C4-2B (cell line): ENCODE results near the gene DCHS1.

Experiments
- H3K27ac ChIP-seq: fragments of 450-650 bp; 2 replicates; pipeline ENCODE4 v1.5.1; 2017
- CTCF ChIP-seq: fragments of 450-650 bp; conservative IDR thresholded peaks from 2 replicates; pipeline ENCODE4 v1.5.1; 2017; ENCODE audit warnings: mild to moderate bottlenecking
- ZFX ChIP-seq: fragments of 450-650 bp; IDR thresholded peaks from 2 replicates; pipeline ENCODE4 v1.6.1; 2017

The DCHS1 gene

GRCh38 chr11:6599881-6600390 is 55.7 kb downstream of the DCHS1 start:
- H3K27ac ChIP-seq: no peak overlapping the region
- no peak for TF ChIP-seq CTCF
- TF ChIP-seq ZFX: no peak

GRCh38 chr11:6599449-6599848 is 56.2 kb downstream of the DCHS1 start:
- no peak for TF ChIP-seq ZFX
- TF ChIP-seq CTCF: no peak
- H3K27ac ChIP-seq: no peak overlapping the region

GRCh38 chr11:6598555-6598954 is 57.1 kb downstream of the DCHS1 start:
- no peak overlapping the region for H3K27ac ChIP-seq
- TF ChIP-seq ZFX: no peak
- no peak for TF ChIP-seq CTCF

- H3K27ac ChIP-seq: no peak overlapping the region
- no peak for TF ChIP-seq ZFX
- TF ChIP-seq CTCF: no peak
These were observed 59.3 kb downstream of the DCHS1 start for GRCh38 chr11:6596239-6596877.

- TF ChIP-seq ZFX: no peak
- no peak; the same call in 1 of the 2 replicates for TF ChIP-seq CTCF
- H3K27ac ChIP-seq: no peak overlapping the region
These were observed 61.4 kb downstream of the DCHS1 start for GRCh38 chr11:6594142-6594768.

GRCh38 chr11:6588018-6588417 is 67.6 kb downstream of the DCHS1 start:
- TF ChIP-seq CTCF (no peak), ZFX (no peak)

GRCh38 chr11:6587360-6587953 is 68.2 kb downstream of the DCHS1 start:
- peak overlapping the region; percentile 66 for H3K27ac ChIP-seq
- TF ChIP-seq CTCF (no peak), ZFX (no peak)

More at GRCh38 chr11:6588018-6588417, 67.6 kb downstream of the DCHS1 start:
- peak overlapping the region; percentile 66 for H3K27ac ChIP-seq
